Measurements from ENCODE around the gene MEF2C. TPM values are rescaled to one million over a fixed set of nuclear protein-coding genes. Genes with fewer than 3 reads are reported as not detected.
A peak's percentile ranks its signal among the peaks of the same experiment; 100 is the strongest.

Gene MEF2C
- total RNA-seq, 2 donors from 2014 or later = 36.1 to 57.5 TPM

- Histone ChIP-seq H3K36me3 (no peaks in the 10 kb centered on the region), H3K27ac (no peak overlapping the region), H3K27me3 (peaks cover 61 to 90% of the 10 kb centered on the region in 2 donors), H3K9me3 (no peaks in the 10 kb centered on the region), H3K4me1 (peaks cover 0 to 25% of the 10 kb centered on the region in 2 donors), H3K4me3 (no peak overlapping the region)
- DNase-seq (ENCODE audit: low spot score) = no peak
- TF ChIP-seq CTCF (IDR thresholded peaks at IDR 0.05) = no peak
Observed at GRCh38 chr5:88681211-88681803, 201.7 kb downstream of the MEF2C start.

GRCh38 chr5:88680253-88681132 is 202.5 kb downstream of the MEF2C start:
- TF ChIP-seq CTCF (IDR thresholded peaks at IDR 0.05) = peak; percentile 78 to 98
- DNase-seq (ENCODE audit: low spot score) = no peak
- Histone ChIP-seq H3K9me3 (no peaks in the 10 kb centered on the region), H3K27ac (no peak overlapping the region), H3K36me3 (no peaks in the 10 kb centered on the region), H3K4me1 (peaks cover 0 to 31% of the 10 kb centered on the region in 2 donors), H3K27me3 (peaks cover 56 to 85% of the 10 kb centered on the region in 2 donors), H3K4me3 (peak overlapping the region; percentile 26 to 45)

GRCh38 chr5:88679638-88680037 is 203.3 kb downstream of the MEF2C start:
- DNase-seq (ENCODE audit: low spot score) = no peak
- Histone ChIP-seq H3K4me1 (peaks cover 0 to 33% of the 10 kb centered on the region in 2 donors), H3K4me3 (no peak overlapping the region), H3K36me3 (no peaks in the 10 kb centered on the region), H3K27me3 (peaks cover 56 to 82% of the 10 kb centered on the region in 2 donors), H3K27ac (no peak overlapping the region), H3K9me3 (no peaks in the 10 kb centered on the region)
- TF ChIP-seq CTCF (IDR thresholded peaks at IDR 0.05) = no peak

- no peaks in the 10 kb centered on the region for H3K36me3 ChIP-seq
- H3K27ac ChIP-seq = no peak overlapping the region
- H3K9me3 ChIP-seq = no peaks in the 10 kb centered on the region
- H3K27me3 ChIP-seq = peaks cover 54 to 82% of the 10 kb centered on the region in 2 donors
- peaks cover 0 to 37% of the 10 kb centered on the region in 2 donors for H3K4me1 ChIP-seq
- H3K4me3 ChIP-seq = no peak overlapping the region
- no peak for DNase-seq (ENCODE audit: low spot score)
- no peak for TF ChIP-seq CTCF (IDR thresholded peaks at IDR 0.05)
Observed at GRCh38 chr5:88678770-88679381, 204.1 kb downstream of the MEF2C start.

- Histone ChIP-seq H3K27ac (no peak overlapping the region), H3K9me3 (no peaks in the 10 kb centered on the region), H3K4me3 (no peak overlapping the region), H3K36me3 (no peaks in the 10 kb centered on the region), H3K4me1 (peaks cover 0 to 35% of the 10 kb centered on the region in 2 donors), H3K27me3 (peaks cover 49 to 81% of the 10 kb centered on the region in 2 donors)
- no peak for DNase-seq (ENCODE audit: low spot score)
- TF ChIP-seq CTCF (IDR thresholded peaks at IDR 0.05) = no peak
Observed at GRCh38 chr5:88677943-88678769, 204.8 kb downstream of the MEF2C start.

All from right atrium auricular region (tissue), 2 donors.